B cell (primary cell): Measurements from ENCODE around the gene CYP20A1. TPM values are rescaled to one million over a fixed set of nuclear protein-coding genes. Genes with fewer than 3 reads are reported as not detected.

Experiments
- ATAC-seq: fragments of 200-7000 bp; cut with Tn5 transposase; one replicate; pipeline ENCODE4 v1.10.0; 2021; ENCODE audit warnings: low read depth, mild to moderate bottlenecking, moderate number of reproducible peaks, moderate library complexity
- CTCF ChIA-PET: fragments of 350-600 bp; sonication (Branson Sonifier 250); formaldehyde crosslinking; loops from one replicate; lab custom pipeline; 2021; ENCODE audit warnings: antibody characterized with exemption, inconsistent platforms; lab: Charles Lee
- POLR2A ChIA-PET: fragments of 350-600 bp; sonication (Branson Sonifier 250); formaldehyde crosslinking; loops from one replicate; lab custom pipeline; 2021; ENCODE audit warnings: antibody characterized with exemption; lab: Charles Lee
- DNase-seq: peaks from one replicate; pipeline ENCODE4 v3.0.0; 2013
- H2AFZ ChIP-seq: 2 replicates; pipeline ENCODE4 v1.6.1; 2012; ENCODE audit warnings: mild to moderate bottlenecking, low read depth, low read length; ENCODE audit not compliant: insufficient read depth, poor library complexity, severe bottlenecking
- H3K27ac ChIP-seq, 2 donors: 1 replicate in 1 of 2; 2 replicates in 1 of 2; pipeline ENCODE4 v1.5.1; 2012 to 2013; ENCODE audit warnings: low read length in 2 of 2, mild to moderate bottlenecking in 2 of 2, moderate library complexity in 1 of 2
- H3K27me3 ChIP-seq, 4 experiments: fragments of 200-600 bp in 1 of 4; sonication (generic) in 1 of 4; replicated peaks in 1 of 4; 1 replicate in 2 of 4; 2 replicates in 2 of 4; pipeline versions ENCODE4 v1.6.1 to v1.7.0; 2013 to 2016; ENCODE audit warnings: low read length in 3 of 4, mild to moderate bottlenecking in 2 of 4, mixed read lengths in 1 of 4, moderate library complexity in 1 of 4; ENCODE audit not compliant: insufficient read depth in 4 of 4, control insufficient read depth in 3 of 4; ENCODE audit errors: control extremely low read depth in 1 of 4
- H3K36me3 ChIP-seq, 2 experiments: replicated peaks in 1 of 2; 1 replicate in 1 of 2; 2 replicates in 1 of 2; pipeline versions ENCODE4 v1.6.1 to v1.7.1; 2013; ENCODE audit warnings: low read length in 1 of 2; ENCODE audit not compliant: insufficient read depth in 2 of 2, control insufficient read depth in 1 of 2; ENCODE audit errors: control extremely low read depth in 1 of 2, extremely low read depth in 1 of 2
- H3K4me1 ChIP-seq, 2 donors: fragments of 200-600 bp in 1 of 2; sonication (generic) in 1 of 2; 1 replicate in 1 of 2; 2 replicates in 1 of 2; pipeline versions ENCODE4 v1.5.1 to v1.6.1; 2013 to 2017; ENCODE audit warnings: low read length in 2 of 2; ENCODE audit not compliant: control insufficient read depth in 2 of 2, insufficient read depth in 2 of 2
- H3K4me2 ChIP-seq: replicated peaks from 2 replicates; pipeline ENCODE3; 2012; ENCODE audit warnings: mild to moderate bottlenecking, low read depth, low read length; ENCODE audit not compliant: poor library complexity, severe bottlenecking
- H3K4me3 ChIP-seq, 5 experiments: fragments of 200-600 bp in 1 of 5; sonication (generic) in 1 of 5; 1 replicate in 3 of 5; 2 replicates in 2 of 5; pipeline versions ENCODE4 v1.5.1 to v1.7.0; 2011 to 2016; ENCODE audit warnings: low read length in 4 of 5, mild to moderate bottlenecking in 4 of 5, low read depth in 2 of 5, control low read depth in 1 of 5, moderate library complexity in 1 of 5; ENCODE audit not compliant: insufficient read depth in 1 of 5; ENCODE audit errors: control extremely low read depth in 1 of 5, extremely low read depth in 1 of 5
- H3K79me2 ChIP-seq: fragments of 200-600 bp; sonication (generic); one replicate; pipeline ENCODE4 v1.6.0; 2016; ENCODE audit warnings: low read length; ENCODE audit not compliant: control insufficient read depth, insufficient read depth
- H3K9ac ChIP-seq: fragments of 200-600 bp; sonication (generic); 2 replicates; pipeline ENCODE4 v1.6.1; 2017; ENCODE audit warnings: mild to moderate bottlenecking, low read length, moderate library complexity
- H3K9me3 ChIP-seq, 3 donors: one replicate each; pipeline versions ENCODE4 v1.6.1 to v1.7.1; 2013; ENCODE audit warnings: low read length in 2 of 3; ENCODE audit not compliant: control insufficient read depth in 2 of 3, insufficient read depth in 1 of 3; ENCODE audit errors: control extremely low read depth in 1 of 3
- H4K20me1 ChIP-seq: 2 replicates; pipeline ENCODE4 v1.6.0; 2012; ENCODE audit warnings: mild to moderate bottlenecking, low read length; ENCODE audit not compliant: insufficient read depth, control insufficient read depth, poor library complexity, severe bottlenecking
- H3K27ac Mint-ChIP-seq: one replicate; pipeline ENCODE4 v1.8.0; 2021; ENCODE audit warnings: mixed read lengths
- H3K27me3 Mint-ChIP-seq: one replicate; pipeline ENCODE4 v1.8.0; 2021; ENCODE audit warnings: mixed read lengths
- H3K4me1 Mint-ChIP-seq: one replicate; pipeline ENCODE4 v1.8.0; 2021; ENCODE audit warnings: mixed read lengths
- H3K4me3 Mint-ChIP-seq: one replicate; pipeline ENCODE4 v1.8.0; 2021; ENCODE audit warnings: mixed read lengths
- H3K9me3 Mint-ChIP-seq: one replicate; pipeline ENCODE4 v1.8.0; 2022; ENCODE audit warnings: mixed read lengths; ENCODE audit not compliant: insufficient read depth
- CTCF ChIP-seq: fragments of 200-600 bp; IDR thresholded peaks from one replicate; pipeline ENCODE4 v1.8.0; 2022; ENCODE audit warnings: antibody characterized with exemption, mild to moderate bottlenecking
- EZH2 ChIP-seq: IDR thresholded peaks from 2 replicates; pipeline ENCODE4 v1.6.1; 2012; ENCODE audit warnings: borderline replicate concordance, low read depth, mild to moderate bottlenecking, moderate library complexity, low read length; ENCODE audit not compliant: insufficient read depth, poor library complexity, severe bottlenecking
- WGBS: methylation state at CpG from one replicate; pipeline ENCODE4 v1.1.5; 2013; ENCODE audit warnings: missing lambda C conversion rate; ENCODE audit not compliant: insufficient coverage; 5-methylcytosine and 5-hydroxymethylcytosine counted together
- intact Hi-C: fragments of 100-400 bp; cut with micrococcal nuclease; formaldehyde crosslinking; loops from one replicate; pipeline ENCODE4 v1.10.0; 2022
- polyA plus RNA-seq: library from polyadenylated mRNA; depleted of rRNA; stranded (reverse); fragments of >200 nt; gene quantifications from 2 replicates; pipeline ENCODE4 v1.2.3, GENCODE V29; 2012
- total RNA-seq, 2 donors: library from RNA; stranded (reverse); fragments of 120-200 nt in 1 of 2; gene quantifications; 1 replicate in 1 of 2; 2 replicates in 1 of 2; pipeline versions ENCODE4 v1.2.3 to v1.2.4, GENCODE V29; 2013 to 2022

The CYP20A1 gene
- total and polyA plus RNA-seq, 2 donors (not counting 1 experiment from before 2014, with no cell fraction given), result 16.2 to 38.5 TPM

GRCh38 chr2:203280428-203281064 lies 41.7 kb downstream of the CYP20A1 start:
- no peak overlapping the region for H3K27ac Mint-ChIP-seq
- Histone ChIP-seq H2AFZ (no peak overlapping the region), H3K27me3 (no peaks in the 10 kb centered on the region), H3K9ac (no peak overlapping the region), H3K4me1 (no peaks in the 10 kb centered on the region), H4K20me1 (no peaks in the 10 kb centered on the region), H3K4me3 (no peak overlapping the region), H3K79me2 (no peaks in the 10 kb centered on the region), H3K36me3 (peaks cover 12 to 62% of the 10 kb centered on the region in 2 experiments), H3K9me3 (no peaks in the 10 kb centered on the region), H3K4me2 (no peak overlapping the region), H3K27ac (no peak overlapping the region)
- ChIA-PET CTCF (no interaction called here), POLR2A (no interaction called here)
- no peak overlapping the region for H3K4me3 Mint-ChIP-seq
- H3K9me3 Mint-ChIP-seq, result no peaks in the 10 kb centered on the region
- TF ChIP-seq EZH2 (no peak), CTCF (no peak)
- no peaks in the 10 kb centered on the region for H3K4me1 Mint-ChIP-seq
- 87% methylated on average over 3 of the region's 6 CpGs for WGBS
- DNase-seq (no peak), ATAC-seq (no peak)
- H3K27me3 Mint-ChIP-seq, result no peaks in the 10 kb centered on the region
- intact Hi-C loops, result no loop called here

- Histone ChIP-seq H3K27ac (no peak overlapping the region), H3K9me3 (no peaks in the 10 kb centered on the region), H3K4me3 (no peak overlapping the region), H3K9ac (no peak overlapping the region), H3K4me1 (no peaks in the 10 kb centered on the region), H3K79me2 (no peaks in the 10 kb centered on the region), H3K4me2 (no peak overlapping the region), H4K20me1 (no peaks in the 10 kb centered on the region), H3K27me3 (no peaks in the 10 kb centered on the region), H2AFZ (no peak overlapping the region), H3K36me3 (peaks cover 12 to 71% of the 10 kb centered on the region in 2 experiments)
- Mint-ChIP-seq H3K9me3 (no peaks in the 10 kb centered on the region), H3K27me3 (no peaks in the 10 kb centered on the region), H3K27ac (no peak overlapping the region), H3K4me1 (no peaks in the 10 kb centered on the region), H3K4me3 (no peak overlapping the region)
- DNase-seq, result no peak
- ChIA-PET POLR2A (no interaction called here), CTCF (interaction anchor here (0.6 to 1.3 kb wide), 4 partner anchors 46 to 246 kb away, joined by 3 to 4 read pairs (median 4); partner anchors contain the start of gene ABI2)
- ATAC-seq, result no peak
- intact Hi-C loops, result no loop called here
- 86% methylated on average over 1 of the region's 7 CpGs for WGBS
- TF ChIP-seq CTCF (no peak), EZH2 (no peak)
Measured at GRCh38 chr2:203282101-203282500, 43.3 kb downstream of the CYP20A1 start.
